NCI-H128 (cell line): ENCODE data around the gene SORCS3.
"Not testable (repeated sequence)": the region's sequence is repeated elsewhere in the genome, so short reads cannot be mapped to it uniquely, and the experiment has no call there.

Source experiments
- DNase-seq: peaks from one replicate; lab custom pipeline; 2025; ENCODE audit not compliant: unreplicated experiment; lab: John Stamatoyannopoulos, UW

SORCS3 gene

DNA sequence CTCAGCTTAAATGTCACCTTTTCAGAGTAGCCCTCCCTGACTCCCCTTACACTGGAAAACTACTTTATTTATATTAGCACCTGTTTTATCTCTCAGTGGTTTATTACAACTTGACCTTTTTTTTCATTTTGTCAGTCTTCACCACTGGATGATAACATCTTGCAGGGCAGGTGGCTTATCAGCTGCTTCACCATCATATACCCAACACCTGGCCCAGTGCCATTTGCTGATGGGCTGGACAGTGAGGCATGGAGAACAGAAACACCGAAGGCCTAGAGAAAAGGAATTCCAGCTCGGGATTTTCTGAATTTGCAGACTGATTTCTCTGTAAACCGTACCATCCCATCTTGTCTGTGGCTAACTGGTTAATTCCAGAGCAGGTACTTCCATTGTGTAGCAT, 48.5 kb downstream of the SORCS3 start:
- no peak for DNase-seq

DNA sequence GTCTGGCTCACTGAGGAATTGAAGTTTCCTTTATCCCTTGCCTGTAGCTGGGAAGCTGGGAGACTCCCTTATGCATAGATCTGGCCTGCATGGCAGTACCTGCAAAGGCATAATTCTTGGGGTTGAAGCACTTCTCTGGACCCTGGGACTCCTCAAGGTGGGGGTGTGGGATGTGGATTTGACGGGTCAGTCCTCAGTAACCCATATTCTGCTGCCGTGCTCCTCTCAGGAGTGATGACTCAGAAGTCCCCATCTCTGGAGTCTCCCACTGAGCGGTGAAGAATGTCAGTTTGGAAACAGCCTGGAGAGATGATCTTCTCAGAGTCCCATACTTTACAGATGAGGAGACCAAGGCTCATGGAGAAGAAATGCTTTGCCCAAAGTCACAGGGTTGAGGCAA, 49.0 kb downstream of the SORCS3 start:
- no peak for DNase-seq

DNA sequence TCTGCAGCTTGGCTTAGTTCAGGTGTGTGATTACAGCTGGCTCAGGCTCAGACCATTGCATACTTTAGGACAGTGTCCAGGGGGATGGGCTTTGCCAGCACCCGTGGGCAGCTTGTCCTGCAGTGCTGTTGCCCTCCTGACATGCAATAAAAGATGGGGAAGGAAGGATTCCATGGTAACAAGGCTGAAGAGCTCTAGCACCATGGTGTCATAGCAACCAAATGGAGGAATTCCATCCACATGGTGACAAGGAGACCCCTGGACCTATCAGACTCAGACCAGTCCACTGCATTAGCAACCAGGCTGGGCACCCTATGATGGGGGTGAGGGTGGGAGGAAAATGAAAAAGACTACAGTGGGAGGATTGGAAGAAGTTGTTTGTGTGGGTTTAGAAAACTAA, 49.9 kb downstream of the SORCS3 start:
- no peak for DNase-seq

DNA sequence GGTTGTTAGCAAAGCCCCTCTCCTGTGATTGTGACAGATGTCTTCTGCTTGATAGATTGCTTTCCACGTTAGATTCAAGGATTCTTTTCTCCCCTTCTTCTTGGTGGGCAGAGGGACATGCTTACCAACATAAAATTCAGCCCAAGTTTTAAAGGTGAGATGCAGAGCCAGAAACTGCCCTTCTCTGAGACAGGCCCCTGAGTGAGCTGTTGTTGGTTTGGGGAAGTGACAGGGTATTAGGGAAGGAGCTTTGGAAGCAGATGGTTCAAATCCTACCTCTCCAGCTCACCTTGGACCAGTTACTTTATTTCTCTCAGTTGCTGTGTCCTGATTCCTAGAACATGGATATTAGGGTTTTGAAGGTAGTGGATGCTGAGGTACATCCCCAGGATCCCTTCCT, 53.0 kb downstream of the SORCS3 start:
- no peak for DNase-seq

DNA sequence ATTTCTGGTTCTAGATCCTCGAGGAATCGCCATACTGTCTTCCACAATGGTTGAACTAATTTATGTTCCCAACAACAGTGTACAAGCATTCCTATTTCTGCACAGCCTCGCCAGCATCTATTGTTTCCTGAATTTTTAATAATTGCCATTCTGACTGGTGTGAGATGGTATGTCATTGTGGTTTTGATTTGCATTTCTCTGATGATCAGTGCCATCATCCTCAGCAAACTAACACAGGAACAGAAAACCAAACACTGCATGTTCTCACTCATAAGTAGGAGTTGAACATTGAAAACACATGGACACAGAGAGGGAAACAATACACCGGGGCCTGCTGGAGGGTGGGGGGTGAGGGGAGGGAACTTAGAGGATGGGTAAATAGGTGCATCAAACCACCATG, 62.2 kb downstream of the SORCS3 start:
- not testable (repeated sequence) for DNase-seq

DNA sequence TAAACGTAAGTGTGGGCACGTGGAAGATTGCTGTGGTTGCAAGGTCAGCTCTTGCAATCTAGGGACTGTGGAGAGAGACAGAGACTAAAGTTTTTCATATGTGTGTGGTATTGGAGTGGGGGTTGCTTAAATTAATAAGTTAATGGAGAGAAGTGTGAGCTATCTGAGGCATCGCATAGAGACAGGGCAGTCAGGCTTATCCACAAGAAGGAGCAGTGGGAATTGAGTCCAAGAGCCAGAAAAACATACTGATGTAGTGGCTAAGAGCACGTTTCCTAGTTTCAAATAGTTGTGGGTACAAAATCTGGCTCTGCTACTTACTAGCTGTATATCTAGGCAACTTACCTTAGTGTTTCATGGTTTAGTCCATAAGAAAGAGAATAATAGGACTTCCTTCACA, 65.8 kb downstream of the SORCS3 start:
- DNase-seq, result no peak

DNA sequence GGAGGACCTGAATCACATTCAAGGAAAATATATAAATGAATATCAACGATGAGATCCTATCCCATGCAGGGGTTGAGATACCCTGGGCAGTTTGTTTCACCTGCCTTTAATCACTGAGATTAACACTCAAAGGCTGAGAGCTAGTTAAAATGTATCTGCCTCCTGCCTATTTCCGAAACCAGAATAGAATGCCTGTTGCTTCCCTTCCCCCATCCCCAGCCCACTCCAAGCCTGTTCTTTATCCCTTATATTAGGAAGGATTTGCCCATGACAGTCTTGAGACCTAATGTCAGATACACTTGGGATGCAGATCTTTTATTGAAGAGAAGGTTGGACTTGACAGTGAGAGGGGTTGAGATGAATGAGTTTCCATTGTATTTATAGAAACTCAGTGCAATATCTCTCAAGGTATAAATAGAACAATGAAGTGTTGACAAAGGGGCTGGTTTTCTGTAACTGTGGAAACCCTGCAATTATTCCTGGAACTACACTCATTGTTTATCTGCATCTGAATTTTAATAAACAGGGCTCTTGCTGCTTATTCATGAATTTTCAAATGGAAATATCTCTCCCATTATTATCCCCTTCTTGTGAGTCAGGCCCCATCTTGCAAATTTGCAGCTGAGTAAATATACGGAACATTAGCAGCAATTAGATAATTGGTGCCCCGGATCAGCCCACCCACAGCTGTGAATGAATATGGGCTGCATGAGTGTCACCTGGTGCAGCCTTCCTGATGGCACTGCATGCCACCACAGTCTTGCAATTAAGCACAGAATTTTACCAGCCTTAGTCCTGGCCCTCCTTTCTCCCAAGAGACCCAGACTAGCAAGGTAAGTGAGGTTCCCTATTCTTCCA, 66.7 kb downstream of the SORCS3 start:
- no peak for DNase-seq

DNA sequence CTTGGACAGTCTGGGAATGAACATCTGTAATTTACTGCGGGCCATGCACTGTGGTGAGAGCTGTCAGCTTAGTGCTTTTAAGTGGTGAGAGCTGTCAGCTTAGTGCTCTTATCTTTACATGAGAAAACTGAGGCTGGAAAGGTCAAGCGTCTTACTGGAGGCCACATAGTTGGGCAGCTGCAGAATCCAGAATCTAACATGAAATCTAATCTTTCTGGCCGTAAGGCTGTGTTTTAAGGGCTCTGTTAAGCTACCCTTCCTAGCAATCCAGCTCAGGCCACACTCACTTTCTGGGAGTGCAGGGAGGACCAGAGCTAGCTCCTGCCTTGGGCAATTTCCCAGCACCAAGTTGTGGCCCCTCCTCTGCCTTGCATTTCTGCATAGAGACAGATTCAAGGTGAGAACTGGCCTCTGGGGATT, 70.2 kb downstream of the SORCS3 start:
- DNase-seq, result no peak

DNA sequence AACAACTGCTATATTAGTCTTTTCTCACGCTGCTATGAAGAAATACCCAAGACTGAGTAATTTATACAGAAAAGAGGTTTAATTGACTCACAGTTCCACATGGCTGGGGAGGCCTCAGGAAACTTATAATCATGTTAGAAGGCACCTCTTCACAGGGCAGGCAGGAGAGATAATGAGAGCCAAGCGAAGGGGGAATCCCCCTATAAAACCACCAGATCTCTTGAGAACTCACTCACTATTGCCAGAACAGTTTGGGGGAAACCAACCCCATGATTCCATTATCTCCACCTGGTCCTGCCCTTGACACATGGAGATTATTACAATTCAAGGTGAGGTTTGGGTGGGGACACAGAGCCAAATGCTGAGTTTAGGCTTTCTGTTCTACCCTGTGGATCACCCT, 89.5 kb downstream of the SORCS3 start:
- DNase-seq, result not testable (repeated sequence)

DNA sequence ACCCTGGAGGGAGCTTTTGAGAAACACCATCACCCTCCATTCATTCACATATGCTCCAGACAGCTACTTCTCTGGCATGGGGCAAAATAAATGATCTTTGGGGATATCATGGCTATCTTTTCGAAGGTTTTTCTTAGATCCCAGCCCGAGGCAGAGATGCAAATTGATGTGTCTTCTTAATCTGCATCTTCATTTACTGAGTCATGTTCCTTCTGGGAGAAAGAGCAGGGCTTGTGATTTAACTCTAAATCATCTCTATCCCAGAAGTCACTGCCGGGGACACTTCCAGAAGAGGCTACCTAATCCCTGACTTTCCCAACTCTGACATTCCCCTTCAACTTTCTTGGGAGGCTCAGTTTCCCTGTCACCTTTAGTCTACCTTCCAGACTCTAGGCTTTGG, 90.1 kb downstream of the SORCS3 start:
- DNase-seq, result no peak

DNA sequence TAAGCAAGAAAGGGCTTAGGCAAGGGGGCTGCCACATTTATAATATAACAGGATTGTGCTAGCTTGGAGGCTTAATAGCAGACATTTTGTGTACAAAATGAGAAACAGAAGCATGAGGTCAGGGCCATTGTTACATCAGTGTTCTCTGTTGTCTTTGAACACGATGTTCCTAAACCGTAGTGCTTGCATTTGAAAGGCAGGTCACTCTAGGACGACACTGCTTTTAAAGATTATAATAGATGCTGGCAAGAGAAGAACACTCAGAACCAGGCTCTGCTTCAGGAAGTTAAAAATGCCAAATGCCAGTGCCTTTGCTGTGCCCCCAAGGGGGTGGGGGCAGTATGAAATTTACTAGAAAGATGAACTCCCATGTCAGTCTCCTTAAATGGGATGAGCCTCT, 91.1 kb downstream of the SORCS3 start:
- DNase-seq, result no peak

DNA sequence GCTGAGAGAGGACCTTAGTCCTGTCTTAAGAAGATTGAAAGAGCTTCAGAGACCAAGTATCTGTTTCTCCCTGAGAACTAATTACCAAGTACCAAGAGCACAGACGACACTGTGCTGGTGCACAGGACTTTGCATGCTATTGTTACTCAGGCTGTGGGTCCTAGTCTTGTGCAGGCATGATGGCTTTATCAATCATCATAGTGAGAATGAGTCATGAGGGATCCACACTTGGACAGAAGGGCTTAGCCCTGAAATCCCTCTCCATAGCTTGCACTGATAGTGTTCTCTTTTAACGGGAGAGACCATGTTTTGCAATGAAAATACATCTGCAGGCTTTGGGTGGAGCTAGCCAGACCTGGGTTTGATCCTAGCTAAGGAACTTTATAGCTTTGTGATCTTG, 93.3 kb downstream of the SORCS3 start:
- no peak for DNase-seq

DNA sequence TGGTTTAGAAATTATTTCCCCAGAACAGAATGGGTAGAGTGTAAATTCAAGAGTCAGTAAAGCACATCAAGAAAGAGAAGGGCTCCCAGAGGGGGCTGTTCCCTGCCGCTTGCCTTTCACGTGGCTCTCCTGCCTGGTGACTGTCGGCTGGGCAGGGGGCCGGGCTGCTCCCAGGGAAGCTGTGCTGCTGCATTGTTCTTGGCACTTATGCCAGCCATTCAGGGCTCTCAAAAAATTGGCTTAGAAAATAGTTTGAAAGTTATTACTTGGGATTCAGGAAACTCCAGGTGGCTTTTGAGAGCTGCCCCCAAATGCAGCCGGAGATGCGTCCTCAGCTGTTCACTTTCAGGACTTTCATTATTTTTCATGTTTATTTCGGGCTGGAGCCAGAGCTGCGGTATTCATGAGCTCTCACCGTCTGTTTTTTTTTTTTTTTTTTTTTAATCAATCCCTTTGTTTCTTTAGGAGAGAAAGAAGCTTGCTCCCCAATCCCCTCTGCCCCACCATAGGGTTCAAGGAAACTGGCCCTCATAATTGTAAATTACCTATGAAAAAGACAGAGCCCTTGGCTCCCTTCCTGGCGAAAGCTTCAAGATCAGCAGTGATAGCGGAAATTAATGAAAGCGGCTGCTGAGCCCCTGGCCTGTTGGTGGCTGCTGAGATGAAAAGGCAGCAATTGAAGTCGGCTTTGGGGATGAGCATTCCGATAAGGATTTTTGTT, 94.1 kb downstream of the SORCS3 start:
- no peak for DNase-seq

DNA sequence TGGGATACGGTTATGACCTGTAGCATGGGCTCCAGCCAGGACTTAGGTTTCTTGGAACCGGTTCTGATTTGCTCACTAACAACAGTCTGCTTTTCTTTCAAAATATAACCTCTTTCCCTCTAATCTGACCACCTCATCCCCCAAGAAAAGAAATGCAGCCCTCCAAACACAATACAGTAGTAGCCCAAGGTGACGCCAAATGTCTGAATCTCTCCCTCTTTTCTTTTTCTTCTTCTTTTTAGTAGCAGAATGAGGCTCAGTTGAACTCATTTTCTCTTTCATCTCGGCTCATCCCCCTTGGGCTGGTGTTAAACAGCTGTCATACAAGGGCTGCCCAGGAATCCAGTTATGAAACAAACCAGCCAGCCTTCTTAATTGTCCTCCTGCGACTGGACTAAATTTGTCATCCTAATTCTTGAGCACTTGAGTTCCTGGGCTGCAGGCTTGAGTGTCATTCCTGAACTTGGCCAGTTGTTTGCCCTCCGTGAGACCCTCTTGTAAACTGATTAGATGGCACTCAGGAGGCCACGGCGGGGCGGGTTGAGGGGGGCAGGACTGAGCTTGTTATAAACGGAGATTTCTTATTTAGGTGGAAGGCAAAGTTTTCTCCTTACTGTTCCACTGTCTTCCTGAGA, 94.8 kb downstream of the SORCS3 start:
- DNase-seq, result no peak

DNA sequence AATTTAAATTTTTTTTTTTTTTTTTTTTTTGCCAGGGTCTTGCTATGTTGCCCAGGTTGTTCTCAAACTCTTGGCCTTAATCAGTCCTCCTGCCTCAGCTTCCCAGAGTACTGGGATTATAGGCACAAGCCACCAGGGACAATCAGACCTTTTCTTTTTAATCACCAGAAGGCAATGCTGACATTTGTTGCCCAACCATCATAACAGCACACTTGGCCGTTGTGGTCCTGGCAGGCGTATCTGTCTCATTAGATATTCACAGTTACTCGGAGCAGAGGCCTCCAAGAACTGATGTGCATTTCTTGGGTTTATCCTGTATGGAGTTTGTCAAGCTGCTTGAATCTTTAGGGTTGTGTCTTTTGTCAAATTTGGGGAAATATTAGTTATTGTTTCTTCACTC, 100.0 kb downstream of the SORCS3 start:
- no peak for DNase-seq

DNA sequence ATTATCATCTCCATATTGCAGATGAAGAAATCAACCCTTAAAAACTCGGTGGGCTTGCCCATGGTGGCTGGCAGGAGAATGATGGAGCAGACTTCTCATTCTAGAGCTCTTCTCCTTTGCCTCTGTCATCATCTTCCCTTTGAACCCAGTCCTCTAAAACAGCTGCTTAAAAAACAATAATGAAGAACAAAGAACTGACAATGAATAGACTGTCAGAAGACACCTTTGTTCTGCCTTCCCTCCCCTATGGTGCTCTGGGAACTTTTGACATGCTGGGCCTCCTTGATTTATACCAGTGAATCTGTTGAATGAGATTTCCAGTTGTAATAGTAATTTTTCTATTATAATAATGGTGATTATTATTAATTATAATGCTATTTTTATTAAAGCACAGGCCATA, 103.0 kb downstream of the SORCS3 start:
- no peak for DNase-seq

DNA sequence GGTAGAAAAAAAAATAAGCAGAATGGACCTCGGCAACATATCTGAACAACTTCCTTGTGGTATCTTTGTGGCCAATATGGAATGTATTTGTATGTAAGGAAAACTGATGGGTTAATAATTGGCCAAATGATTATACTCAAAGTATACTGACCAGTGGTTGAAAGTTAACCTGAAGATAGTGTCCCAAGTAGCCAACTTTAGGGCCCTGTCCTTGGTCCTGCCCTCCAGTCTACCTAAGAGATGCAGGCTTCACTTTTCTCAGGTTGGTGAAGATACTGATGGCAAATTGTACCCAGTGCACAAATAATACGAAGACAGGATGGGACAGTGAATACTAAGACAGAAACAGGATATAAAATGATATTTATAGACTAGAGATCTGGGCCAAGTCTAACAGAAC, 109.2 kb downstream of the SORCS3 start:
- no peak for DNase-seq

DNA sequence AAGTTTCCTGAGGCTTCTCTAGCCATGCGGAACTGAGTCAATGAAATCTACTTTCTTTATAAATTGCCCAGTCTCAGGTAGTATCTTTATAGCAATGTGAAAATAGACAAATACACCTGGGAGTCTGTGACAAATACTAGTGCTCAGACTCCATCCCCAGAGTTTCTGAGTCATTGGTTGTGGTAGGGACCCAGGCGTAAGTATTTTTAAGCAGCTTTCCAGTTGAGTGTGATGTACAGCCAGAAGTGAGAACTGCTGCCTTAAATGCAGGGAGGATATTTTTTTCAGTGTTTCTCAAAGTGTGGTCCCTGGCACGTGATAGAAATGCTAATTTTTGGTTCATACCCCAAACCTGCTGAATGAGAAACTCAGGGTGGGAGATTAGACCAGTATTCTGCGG, 121.7 kb downstream of the SORCS3 start:
- DNase-seq, result no peak

DNA sequence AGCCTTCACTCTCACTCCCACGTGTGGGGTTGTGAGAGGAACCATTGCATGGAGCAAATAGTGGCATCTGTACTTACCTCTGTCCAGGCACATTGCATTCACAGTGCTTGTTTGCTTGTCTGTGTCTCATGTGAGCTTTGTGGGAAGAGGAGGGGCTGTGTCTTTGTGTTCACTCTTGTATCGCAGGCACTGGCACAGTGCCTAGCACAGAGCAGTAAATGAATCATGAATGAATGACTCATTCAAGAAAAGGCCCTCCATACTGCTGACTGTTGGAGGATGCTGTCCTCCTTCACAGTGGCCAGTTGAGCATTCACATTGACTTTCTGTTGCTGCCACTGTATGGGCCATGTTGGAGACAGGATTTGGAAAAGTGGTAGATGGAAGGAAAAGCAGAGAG, 125.3 kb downstream of the SORCS3 start:
- no peak for DNase-seq

DNA sequence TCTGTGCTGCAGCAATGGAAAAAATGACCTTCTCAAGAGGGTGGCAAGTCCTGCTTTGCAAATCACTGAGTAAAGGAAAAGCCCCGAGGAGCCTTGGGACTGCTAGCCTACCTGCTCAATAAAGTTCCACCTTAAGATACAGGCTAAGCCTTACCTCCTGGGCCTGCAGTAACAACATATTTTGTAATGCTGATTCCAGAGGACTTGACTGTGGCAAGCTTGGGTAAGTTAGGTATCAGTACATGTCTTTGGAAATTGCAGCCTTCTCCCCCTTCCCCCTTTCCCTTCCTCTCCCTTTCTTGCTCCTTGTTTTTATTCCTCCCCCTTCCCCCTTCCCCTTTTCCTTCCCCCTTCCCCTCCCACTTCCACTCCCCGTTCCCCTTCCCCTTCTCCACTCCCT, 126.2 kb downstream of the SORCS3 start:
- no peak for DNase-seq

DNA sequence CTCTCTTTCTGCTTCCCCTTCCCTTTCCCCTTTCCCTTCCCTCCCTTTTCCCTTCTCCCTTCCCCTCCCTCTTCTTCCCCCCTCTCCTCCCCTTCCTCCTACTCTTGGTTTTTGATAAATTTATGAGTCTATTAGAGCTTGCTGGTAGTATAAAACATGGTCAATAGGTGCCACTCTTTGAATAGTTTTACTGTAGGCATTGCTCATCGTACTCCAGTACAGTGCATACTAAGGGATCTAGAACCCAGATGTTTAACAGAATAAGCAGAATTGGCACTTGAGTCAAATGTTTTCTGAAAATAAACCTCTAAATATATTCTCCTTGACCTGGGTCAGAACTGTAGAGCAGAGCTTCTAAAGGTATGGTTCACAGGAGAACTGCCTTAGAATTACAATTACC, 126.7 kb downstream of the SORCS3 start:
- no peak for DNase-seq

DNA sequence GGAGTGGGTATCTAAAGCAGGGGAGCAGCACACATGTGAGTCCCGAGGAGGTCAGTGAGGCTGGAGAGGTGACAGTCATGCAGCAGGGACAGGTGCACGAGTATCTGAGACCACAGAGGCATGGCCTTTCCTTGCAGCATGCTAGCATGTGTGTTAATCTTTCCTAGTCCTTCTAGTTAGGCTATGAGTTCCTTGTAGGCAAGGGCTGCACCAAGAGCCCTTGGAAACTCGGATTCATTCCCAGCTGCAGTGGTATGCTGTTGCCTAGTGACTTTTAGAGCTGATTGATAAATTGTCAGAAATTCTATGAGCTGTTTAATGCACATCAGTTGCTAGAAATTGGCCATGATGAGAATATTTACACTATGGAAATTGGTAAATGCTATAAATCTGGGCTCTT, 132.0 kb downstream of the SORCS3 start:
- no peak for DNase-seq
